LoVo (cell line): ENCODE data around the gene FGF5.

ENCODE experiments used
- DNase-seq: peaks from one replicate; pipeline ENCODE4 v3.0.0-alpha.2; 2016; ENCODE audit warnings: low spot score

The FGF5 gene

GRCh38 chr4:80340036-80340435 lies 73.6 kb downstream of the FGF5 start:
- no peak for DNase-seq
